K562 (cell line): Measurements from ENCODE around the gene QKI. TPM values are rescaled to one million over a fixed set of nuclear protein-coding genes. Genes with fewer than 3 reads are reported as not detected.

Experiments
- ATAC-seq: fragments of 200-7000 bp; cut with Tn5 transposase; 3 replicates; pipeline ENCODE4 v1.9.1; 2020; ENCODE audit warnings: moderate library complexity
- BruUV-seq: library from RNA; stranded (reverse); fragments of 400-500 nt; replicated peaks from 2 replicates; lab custom pipeline; 2021; lab: Mats Ljungman, UMichigan
- CTCF ChIA-PET: fragments of 300-600 bp; formaldehyde crosslinking; extraction: SDS; loops from one replicate; lab custom pipeline; 2021; ENCODE audit warnings: low intra/inter-chr PET ratio; lab: Yijun Ruan, JAX
- POLR2A ChIA-PET: fragments of 300-600, 350-650 bp; sonication (Branson Sonifier 250); formaldehyde crosslinking; extraction: SDS; loops from one replicate; lab custom pipeline; 2021; ENCODE audit warnings: antibody characterized with exemption, inconsistent platforms; lab: Yijun Ruan, JAX
- DNase-seq, 4 experiments: peaks; one replicate each; pipeline versions ENCODE4 v3.0.0 to v3.0.0-alpha.2; 2011 to 2018; ENCODE audit warnings: low spot score in 3 of 4, mixed read lengths in 3 of 4; ENCODE audit errors: extremely low read depth in 1 of 4
- FAIRE-seq: peaks from 2 replicates; lab custom pipeline; 2011; peaks lifted over from hg19 to GRCh38; lab: Jason Lieb, UNC
- H2AFZ ChIP-seq: 2 replicates; pipeline ENCODE4 v1.6.0; 2011; ENCODE audit warnings: low read depth, low read length, control low read depth, inconsistent platforms
- H3K27ac ChIP-seq: fragments of 200-600 bp; 3 replicates; pipeline ENCODE4 v1.8.0; 2011; ENCODE audit warnings: low read depth, mild to moderate bottlenecking, control low read depth, inconsistent platforms, low read length, moderate library complexity, mixed read lengths; ENCODE audit errors: extremely low read depth
- H3K27me3 ChIP-seq, 2 experiments: fragments of 300-600 bp in 1 of 2; 2 replicates in 1 of 2; 3 replicates in 1 of 2; pipeline versions ENCODE4 v1.6.0 to v1.8.0; 2011; ENCODE audit warnings: inconsistent platforms in 2 of 2, low read length in 2 of 2, mild to moderate bottlenecking in 1 of 2, mixed read lengths in 1 of 2, moderate library complexity in 1 of 2; ENCODE audit not compliant: control insufficient read depth in 2 of 2, insufficient read depth in 2 of 2
- H3K36me3 ChIP-seq: fragments of 300-600 bp; 3 replicates; pipeline ENCODE4 v1.8.0; 2011; ENCODE audit warnings: mild to moderate bottlenecking, low read length, inconsistent platforms; ENCODE audit not compliant: control insufficient read depth, insufficient read depth
- H3K4me1 ChIP-seq, 2 experiments: fragments of 200-600 bp in 1 of 2; replicated peaks in 1 of 2; 2 replicates in 1 of 2; 3 replicates in 1 of 2; pipeline versions ENCODE4 v1.5.1 to v1.8.0; 2011; ENCODE audit warnings: inconsistent platforms in 2 of 2, low read length in 2 of 2, mild to moderate bottlenecking in 1 of 2, mixed read lengths in 1 of 2, moderate library complexity in 1 of 2; ENCODE audit not compliant: control insufficient read depth in 2 of 2, insufficient read depth in 2 of 2
- H3K4me2 ChIP-seq: 2 replicates; pipeline ENCODE4 v1.6.1; 2011; ENCODE audit warnings: low read length, control low read depth, inconsistent platforms, mixed read lengths; ENCODE audit not compliant: insufficient read depth
- H3K4me3 ChIP-seq: fragments of 200-600 bp; sonication (generic), shearing (Covaris generic); 2 replicates; pipeline ENCODE4 v1.5.1; 2016; ENCODE audit warnings: control low read depth, inconsistent platforms
- H3K79me2 ChIP-seq: fragments of 200-600 bp; 3 replicates; pipeline ENCODE4 v1.8.0; 2011; ENCODE audit warnings: low read length, inconsistent platforms; ENCODE audit not compliant: control insufficient read depth, insufficient read depth
- H3K9ac ChIP-seq, 2 experiments: 2 replicates each; pipeline versions ENCODE4 v1.6.0 to v1.6.1; 2011; ENCODE audit warnings: low read depth in 2 of 2, low read length in 2 of 2, control low read depth in 1 of 2, inconsistent platforms in 1 of 2, mild to moderate bottlenecking in 1 of 2, mixed read lengths in 1 of 2; ENCODE audit not compliant: insufficient read depth in 1 of 2
- H3K9me1 ChIP-seq: one replicate; pipeline ENCODE4 v1.6.0; 2011; ENCODE audit warnings: inconsistent platforms, mild to moderate bottlenecking, low read length, moderate library complexity; ENCODE audit not compliant: control insufficient read depth, insufficient read depth
- H3K9me3 ChIP-seq: replicated peaks from 2 replicates; pipeline ENCODE4 v1.5.1; 2011; ENCODE audit warnings: low read depth, low read length, inconsistent platforms; ENCODE audit not compliant: control insufficient read depth, insufficient read depth
- H4K20me1 ChIP-seq: replicated peaks from 2 replicates; pipeline ENCODE4 v1.6.1; 2011; ENCODE audit warnings: low read length, inconsistent platforms, mixed read lengths; ENCODE audit not compliant: control insufficient read depth, insufficient read depth
- BCL6 ChIP-seq: fragments of 250-450 bp; sonication (Bioruptor Pico); IDR thresholded peaks from 2 replicates; pipeline ENCODE4 v1.4.0; 2020
- CUX1 ChIP-seq: fragments of 200-800 bp; sonication (Bioruptor generic); IDR thresholded peaks from 2 replicates; pipeline ENCODE4 v1.6.1; 2016; ENCODE audit warnings: missing genetic modification characterization, missing compliant biosample characterization
- DNMT1 ChIP-seq: fragments of 450-650 bp; IDR thresholded peaks from 2 replicates; pipeline ENCODE4 v1.6.1; 2016; ENCODE audit warnings: antibody characterized with exemption, mild to moderate bottlenecking
- FOXP1 ChIP-seq: sonication (generic); formaldehyde crosslinking; IDR thresholded peaks from 2 replicates; pipeline ENCODE4 v1.8.0; 2022; ENCODE audit warnings: mild to moderate bottlenecking, missing genetic modification reagents
- FOXP4 ChIP-seq: sonication (generic); formaldehyde crosslinking; IDR thresholded peaks from 2 replicates; pipeline ENCODE4 v1.8.0; 2022; ENCODE audit warnings: mild to moderate bottlenecking, missing genetic modification reagents, borderline replicate concordance
- NFE2L1 ChIP-seq: fragments of 450-650 bp; IDR thresholded peaks from 2 replicates; pipeline ENCODE4 v1.6.1; 2016; ENCODE audit warnings: missing genetic modification characterization, low read depth, mild to moderate bottlenecking, missing compliant biosample characterization, moderate library complexity, borderline replicate concordance
- SRSF9 ChIP-seq: fragments of 200-400 bp; formaldehyde crosslinking; IDR thresholded peaks from 2 replicates; pipeline ENCODE4 v1.6.1; 2017; ENCODE audit warnings: low read depth, low read length, borderline replicate concordance
- TFE3 ChIP-seq: fragments of 450-650 bp; formaldehyde crosslinking; IDR thresholded peaks from 2 replicates; pipeline ENCODE4 v1.4.0; 2020; ENCODE audit warnings: mild to moderate bottlenecking, mixed read lengths
- ZBTB43 ChIP-seq: sonication (generic); formaldehyde crosslinking; IDR thresholded peaks from 2 replicates; pipeline ENCODE4 v1.8.0; 2023; ENCODE audit warnings: mild to moderate bottlenecking, missing genetic modification reagents
- ZNF175 ChIP-seq: fragments of 200-800 bp; sonication (Bioruptor generic); IDR thresholded peaks from 2 replicates; pipeline ENCODE4 v1.6.1; 2016; ENCODE audit warnings: low read depth, mild to moderate bottlenecking, missing genetic modification characterization, missing compliant biosample characterization
- WGBS: fragments of 100-300 bp; shearing (Covaris generic); methylation state at CpG from one replicate; pipeline ENCODE4 v1.1.6; 2016; ENCODE audit warnings: low coverage, mixed read lengths; ENCODE audit not compliant: insufficient coverage; ENCODE audit errors: missing lambda C conversion rate; 5-methylcytosine and 5-hydroxymethylcytosine counted together
- in situ Hi-C: fragments of 300-500 bp; cut with MboI; formaldehyde crosslinking; loops from 4 replicates; pipeline ENCODE4 v1.15.0; 2018; ENCODE audit warnings: inconsistent platforms, mixed read lengths
- intact Hi-C: fragments of 100-400 bp; cut with micrococcal nuclease; formaldehyde crosslinking; loops from 2 replicates; pipeline ENCODE4 v1.14.2; 2022
- polyA plus RNA-seq, 8 experiments: library from polyadenylated mRNA; depleted of rRNA in 4 of 8; stranded (reverse) in 5 of 8; unstranded in 3 of 8; fragments of >200 nt; fragmentation: Nextera tagmentation in 2 of 8; fragmentation: Illumina TruSeq in 1 of 8; extraction: Ambion mirVana in 2 of 8; extraction: Trizol in 1 of 8; gene quantifications; 2 replicates each; pipeline versions ENCODE4 v1.2.1 to v1.2.3, GENCODE V29; 2011 to 2014; ENCODE audit warnings: inconsistent platforms in 1 of 8, missing spikeins in 1 of 8
- total RNA-seq, 7 experiments: library from RNA; depleted of rRNA in 6 of 7; stranded (reverse); fragments of >200 nt in 6 of 7; fragmentation: Illumina TruSeq in 2 of 7; extraction: Trizol in 2 of 7; gene quantifications; 2 replicates each; pipeline versions ENCODE4 v1.2.1 to v1.2.3, GENCODE V29; 2011 to 2021; ENCODE audit warnings: low replicate concordance in 1 of 7

QKI gene
- total and polyA plus RNA-seq, 9 of the 15 experiments (the other 6 are each of a cell fraction or from before 2014, with no cell fraction given), result 20.4 to 215 (median 123) TPM

GRCh38 chr6:163459007-163459406 is 44.5 kb downstream of the QKI start:
- no peak overlapping the region for H3K4me3 ChIP-seq
- no peak for FAIRE-seq
- no peaks in the 10 kb centered on the region for H3K9me1 ChIP-seq
- H3K36me3 ChIP-seq, result peaks cover 48% of the 10 kb centered on the region
- no peaks in the 10 kb centered on the region for H4K20me1 ChIP-seq
- BruUV-seq, result no TSS peak
- no peak for TF ChIP-seq FOXP1 (CRISPR knock-in tag)
- no peak for TF ChIP-seq DNMT1
- TF ChIP-seq BCL6 (CRISPR knock-in tag), result no peak
- TF ChIP-seq ZNF175 (CRISPR knock-in tag), result no peak
- TF ChIP-seq SRSF9, result no peak
- no peak for TF ChIP-seq NFE2L1 (tag)
- TF ChIP-seq TFE3 (CRISPR knock-in tag), result no peak
- no peak for TF ChIP-seq ZBTB43 (CRISPR knock-in tag)
- no peak for TF ChIP-seq CUX1 (CRISPR knock-in tag)
- TF ChIP-seq FOXP4, result no peak
- TF ChIP-seq, all 486 proteins: peak for 0
- intact Hi-C loops, result no loop called here
- Histone ChIP-seq H3K79me2 (peaks cover 100% of the 10 kb centered on the region), H3K9me3 (no peaks in the 10 kb centered on the region), H3K4me1 (peaks cover 0 to 9% of the 10 kb centered on the region in 2 experiments; a peak in 2 of 5 replicates), H3K27me3 (no peaks in the 10 kb centered on the region), H3K4me2 (0 out of 2 replicates have a peak overlapping the region, but pooled peaks have one; percentile 2), H3K27ac (no peak overlapping the region), H2AFZ (no peak overlapping the region), H3K9ac (no peak overlapping the region)
- DNase-seq (no peak), ATAC-seq (peak; percentile 10; the same call in 2 of the 3 replicates)
- 83% methylated on average over 2 of the region's 2 CpGs for WGBS
- ChIA-PET CTCF (no interaction called here), POLR2A (no interaction called here)
- in situ Hi-C loops, result no loop called here
